ENCODE measurements around the gene RXFP1.

RXFP1 gene

DNA sequence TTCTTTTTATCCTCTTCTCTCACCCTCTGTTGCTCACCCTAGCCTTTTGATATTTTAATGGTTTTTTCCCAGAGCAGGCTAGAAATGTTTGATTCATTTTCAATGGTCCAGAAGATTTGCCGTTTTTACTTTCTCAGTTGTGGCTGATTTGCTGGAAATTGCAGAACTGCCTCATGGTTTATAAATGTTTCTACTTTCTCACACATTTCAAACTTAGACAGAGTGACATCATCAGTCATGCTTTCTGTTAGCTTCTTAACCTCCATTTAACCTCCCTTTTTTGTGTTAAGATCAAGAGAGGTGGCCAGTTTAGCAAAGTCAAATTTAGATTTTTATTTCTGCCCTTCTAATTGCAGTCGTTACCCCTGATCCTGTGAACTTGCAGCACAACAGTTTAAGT lies 8.7 kb downstream of the RXFP1 start:
- H3K36me3 ChIP-seq (ENCODE audit: control insufficient read depth, insufficient read depth, low read length): no peaks in the 10 kb centered on the region
- no peaks in the 10 kb centered on the region for H3K27me3 ChIP-seq (ENCODE audit: control insufficient read depth, insufficient read depth, low read length)
- no peak overlapping the region for H3K4me3 ChIP-seq (ENCODE audit: low read length)
- H3K4me1 ChIP-seq (ENCODE audit: control insufficient read depth, insufficient read depth, low read length): no peaks in the 10 kb centered on the region
- H3K27ac ChIP-seq (ENCODE audit: low read depth, low read length): no peak overlapping the region
- H3K9ac ChIP-seq (ENCODE audit: low read length): no peak overlapping the region

DNA sequence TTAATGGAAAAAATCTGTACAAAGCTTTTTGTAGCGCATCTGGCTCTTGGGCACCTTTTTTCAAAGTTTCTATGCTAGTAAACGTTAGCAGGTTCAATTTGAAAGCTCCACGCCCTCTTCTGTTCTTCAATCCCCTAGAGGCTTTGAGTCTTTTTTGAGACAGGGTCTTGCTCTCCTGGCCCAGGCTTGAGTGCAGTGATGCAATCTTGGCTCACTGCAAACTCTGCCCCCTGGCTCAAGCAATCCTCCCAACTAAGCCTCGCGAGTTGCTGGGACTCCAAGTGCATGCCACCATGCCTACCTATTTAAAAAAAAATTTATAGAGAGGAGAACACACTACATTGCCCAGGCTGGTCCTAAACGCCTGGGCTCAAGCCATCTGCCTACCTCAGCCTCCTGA lies 9.2 kb downstream of the RXFP1 start:
- Histone ChIP-seq H3K9ac (ENCODE audit: low read length) (no peak overlapping the region), H3K27ac (ENCODE audit: low read depth, low read length) (no peak overlapping the region), H3K36me3 (ENCODE audit: control insufficient read depth, insufficient read depth, low read length) (no peaks in the 10 kb centered on the region), H3K4me3 (ENCODE audit: low read length) (no peak overlapping the region), H3K4me1 (ENCODE audit: control insufficient read depth, insufficient read depth, low read length) (no peaks in the 10 kb centered on the region), H3K27me3 (ENCODE audit: control insufficient read depth, insufficient read depth, low read length) (no peaks in the 10 kb centered on the region)

DNA sequence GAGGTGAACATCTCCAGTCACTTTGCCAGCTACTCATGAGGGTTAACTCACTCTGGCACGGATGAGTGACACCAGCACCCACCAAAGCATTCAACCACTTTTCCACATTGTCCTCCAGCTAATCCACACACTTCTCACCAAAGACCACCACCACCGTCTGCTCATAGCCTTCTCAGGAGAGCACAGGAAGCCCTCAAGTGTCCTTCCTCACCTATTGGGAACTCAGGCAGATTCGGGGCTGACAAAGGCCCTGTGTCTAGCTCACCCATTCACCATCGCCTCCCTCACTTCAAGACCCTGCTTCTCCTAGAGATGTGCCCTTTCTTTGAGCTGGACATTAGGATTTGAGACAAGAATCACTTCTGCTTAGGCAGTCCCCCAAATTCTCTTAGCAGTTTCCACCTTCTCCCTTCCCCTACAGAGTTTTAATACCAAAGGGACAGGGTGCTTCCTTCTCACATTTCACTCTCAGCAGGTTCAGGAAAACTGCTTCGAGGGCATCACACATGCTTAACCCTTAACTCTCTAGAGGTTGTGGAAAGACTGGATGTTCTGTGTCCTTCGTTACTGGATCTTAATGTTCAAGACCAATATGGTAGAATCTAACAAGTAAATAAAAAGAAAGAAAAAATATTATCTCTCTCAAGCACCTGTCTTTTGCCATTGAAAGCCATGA lies 11.0 kb downstream of the RXFP1 start:
- no peaks in the 10 kb centered on the region for H3K36me3 ChIP-seq (ENCODE audit: control insufficient read depth, insufficient read depth, low read length)
- H3K4me1 ChIP-seq (ENCODE audit: control insufficient read depth, insufficient read depth, low read length): no peaks in the 10 kb centered on the region
- H3K9ac ChIP-seq (ENCODE audit: low read length): no peak overlapping the region
- no peaks in the 10 kb centered on the region for H3K27me3 ChIP-seq (ENCODE audit: control insufficient read depth, insufficient read depth, low read length)
- no peak overlapping the region for H3K4me3 ChIP-seq (ENCODE audit: low read length)
- H3K27ac ChIP-seq (ENCODE audit: low read depth, low read length): no peak overlapping the region

DNA sequence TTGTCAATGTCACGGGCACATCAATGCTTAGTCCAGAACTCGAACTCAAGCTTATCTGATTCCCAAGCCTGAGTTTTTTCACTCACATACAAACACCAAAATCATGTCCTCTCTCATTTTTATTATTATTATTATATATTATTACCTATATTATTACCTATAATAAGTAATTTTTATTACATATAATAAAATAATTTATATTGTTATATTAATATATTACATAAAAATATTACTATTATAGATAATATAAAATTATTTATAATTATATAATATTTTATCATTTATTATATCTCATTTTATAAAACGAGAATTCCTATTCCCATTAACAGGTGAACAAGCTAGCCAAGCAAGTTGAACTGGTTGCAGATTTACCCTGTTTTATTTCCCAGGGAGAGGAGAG lies 13.0 kb downstream of the RXFP1 start:
- Histone ChIP-seq H3K9ac (ENCODE audit: low read length) (no peak overlapping the region), H3K27ac (ENCODE audit: low read depth, low read length) (no peak overlapping the region), H3K4me3 (ENCODE audit: low read length) (no peak overlapping the region), H3K4me1 (ENCODE audit: control insufficient read depth, insufficient read depth, low read length) (no peaks in the 10 kb centered on the region), H3K36me3 (ENCODE audit: control insufficient read depth, insufficient read depth, low read length) (no peaks in the 10 kb centered on the region), H3K27me3 (ENCODE audit: control insufficient read depth, insufficient read depth, low read length) (no peaks in the 10 kb centered on the region)

- H3K36me3 ChIP-seq (ENCODE audit: control insufficient read depth, insufficient read depth, low read length): no peaks in the 10 kb centered on the region
- H3K9ac ChIP-seq (ENCODE audit: low read length): no peak overlapping the region
- no peaks in the 10 kb centered on the region for H3K4me1 ChIP-seq (ENCODE audit: control insufficient read depth, insufficient read depth, low read length)
- H3K4me3 ChIP-seq (ENCODE audit: low read length): no peak overlapping the region
- H3K27me3 ChIP-seq (ENCODE audit: control insufficient read depth, insufficient read depth, low read length): no peaks in the 10 kb centered on the region
- no peak overlapping the region for H3K27ac ChIP-seq (ENCODE audit: low read depth, low read length)
Observed at GRCh38 chr4:158535130-158535614, 13.5 kb downstream of the RXFP1 start.

DNA sequence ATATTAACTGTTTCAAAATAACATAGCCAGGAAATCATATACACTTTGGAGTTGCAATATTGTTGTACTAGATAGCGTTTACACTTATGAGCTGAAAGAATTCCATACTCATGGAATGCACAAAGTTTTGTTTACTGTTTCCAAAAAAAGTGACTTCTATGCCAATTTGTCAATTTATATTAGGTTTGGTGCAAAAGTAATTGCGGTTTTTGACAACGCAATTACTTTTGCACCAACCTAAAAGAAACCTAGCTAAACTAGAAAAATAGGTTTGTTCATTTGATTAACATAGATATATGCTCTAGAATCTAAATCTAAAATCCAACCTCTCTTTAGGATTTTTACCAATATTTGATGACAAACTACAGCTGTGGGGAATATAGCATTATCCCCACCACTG lies 15.2 kb downstream of the RXFP1 start:
- no peak overlapping the region for H3K4me3 ChIP-seq (ENCODE audit: low read length)
- H3K9ac ChIP-seq (ENCODE audit: low read length): no peak overlapping the region
- no peaks in the 10 kb centered on the region for H3K27me3 ChIP-seq (ENCODE audit: control insufficient read depth, insufficient read depth, low read length)
- no peaks in the 10 kb centered on the region for H3K4me1 ChIP-seq (ENCODE audit: control insufficient read depth, insufficient read depth, low read length)
- no peak overlapping the region for H3K27ac ChIP-seq (ENCODE audit: low read depth, low read length)
- H3K36me3 ChIP-seq (ENCODE audit: control insufficient read depth, insufficient read depth, low read length): no peaks in the 10 kb centered on the region

- Histone ChIP-seq H3K27me3 (ENCODE audit: control insufficient read depth, insufficient read depth, low read length) (no peaks in the 10 kb centered on the region), H3K4me3 (ENCODE audit: low read length) (no peak overlapping the region), H3K27ac (ENCODE audit: low read depth, low read length) (no peak overlapping the region), H3K36me3 (ENCODE audit: control insufficient read depth, insufficient read depth, low read length) (no peaks in the 10 kb centered on the region), H3K9ac (ENCODE audit: low read length) (no peak overlapping the region), H3K4me1 (ENCODE audit: control insufficient read depth, insufficient read depth, low read length) (no peaks in the 10 kb centered on the region)
Observed at GRCh38 chr4:158538176-158538575, 16.5 kb downstream of the RXFP1 start.

DNA sequence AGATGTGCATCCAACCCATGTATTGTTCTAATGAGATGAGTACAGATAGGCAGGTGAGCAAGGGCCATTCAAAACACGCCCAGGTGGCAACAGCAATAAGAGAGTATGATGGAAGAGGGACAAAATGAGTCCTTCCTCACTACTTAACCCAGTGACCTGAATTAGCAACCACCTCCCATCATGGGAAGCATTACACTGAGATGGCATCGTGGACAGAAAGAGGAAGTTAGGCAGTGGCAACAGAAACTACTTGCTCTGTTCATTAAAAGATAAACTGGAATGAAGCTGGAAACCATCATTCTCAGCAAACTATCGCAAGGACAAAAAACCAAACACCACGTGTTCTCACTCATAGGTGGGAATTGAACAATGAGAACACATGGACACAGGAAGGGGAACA lies 17.2 kb downstream of the RXFP1 start:
- H3K27ac ChIP-seq (ENCODE audit: low read depth, low read length): no peak overlapping the region
- no peaks in the 10 kb centered on the region for H3K36me3 ChIP-seq (ENCODE audit: control insufficient read depth, insufficient read depth, low read length)
- no peaks in the 10 kb centered on the region for H3K27me3 ChIP-seq (ENCODE audit: control insufficient read depth, insufficient read depth, low read length)
- no peak overlapping the region for H3K9ac ChIP-seq (ENCODE audit: low read length)
- H3K4me3 ChIP-seq (ENCODE audit: low read length): no peak overlapping the region
- H3K4me1 ChIP-seq (ENCODE audit: control insufficient read depth, insufficient read depth, low read length): no peaks in the 10 kb centered on the region

DNA sequence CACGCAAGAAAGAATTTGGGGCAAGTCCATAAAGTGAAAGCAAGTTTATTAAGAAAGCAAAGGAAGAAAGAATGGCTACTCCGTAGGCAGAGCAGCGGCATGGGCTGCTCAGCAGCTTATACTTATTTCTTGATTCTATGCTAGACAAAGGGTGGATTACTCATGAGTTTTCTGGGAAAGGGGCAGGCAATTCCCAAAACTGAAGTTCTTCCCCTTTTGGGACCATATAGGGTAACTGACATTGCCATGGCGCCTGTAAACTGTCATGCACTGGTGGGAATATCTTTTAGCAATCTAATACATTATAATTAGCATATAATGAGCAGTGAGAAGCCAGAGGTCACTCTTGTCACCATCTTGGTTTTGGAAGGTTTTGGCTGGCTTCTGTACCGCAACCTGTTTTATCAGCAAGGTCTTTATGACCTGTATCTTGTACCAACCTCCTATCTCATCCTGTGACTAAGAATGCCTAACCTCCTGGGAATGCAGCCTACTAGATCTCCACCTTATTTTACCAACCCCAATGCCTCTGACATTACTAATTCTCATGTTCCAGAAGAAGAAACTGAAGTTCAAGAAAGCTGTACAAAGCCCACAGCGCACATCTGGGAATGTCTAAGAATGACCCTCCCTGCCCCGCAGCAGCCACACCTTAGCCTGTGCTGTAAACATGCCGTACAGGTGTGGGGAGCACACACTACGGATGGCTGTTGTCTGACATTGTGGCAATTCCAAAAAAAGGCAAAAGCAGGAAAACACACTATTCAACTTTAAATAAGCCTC lies 18.6 kb downstream of the RXFP1 start:
- Histone ChIP-seq H3K4me3 (ENCODE audit: low read length) (no peak overlapping the region), H3K36me3 (ENCODE audit: control insufficient read depth, insufficient read depth, low read length) (no peaks in the 10 kb centered on the region), H3K4me1 (ENCODE audit: control insufficient read depth, insufficient read depth, low read length) (no peaks in the 10 kb centered on the region), H3K27ac (ENCODE audit: low read depth, low read length) (no peak overlapping the region), H3K9ac (ENCODE audit: low read length) (no peak overlapping the region), H3K27me3 (ENCODE audit: control insufficient read depth, insufficient read depth, low read length) (no peaks in the 10 kb centered on the region)

DNA sequence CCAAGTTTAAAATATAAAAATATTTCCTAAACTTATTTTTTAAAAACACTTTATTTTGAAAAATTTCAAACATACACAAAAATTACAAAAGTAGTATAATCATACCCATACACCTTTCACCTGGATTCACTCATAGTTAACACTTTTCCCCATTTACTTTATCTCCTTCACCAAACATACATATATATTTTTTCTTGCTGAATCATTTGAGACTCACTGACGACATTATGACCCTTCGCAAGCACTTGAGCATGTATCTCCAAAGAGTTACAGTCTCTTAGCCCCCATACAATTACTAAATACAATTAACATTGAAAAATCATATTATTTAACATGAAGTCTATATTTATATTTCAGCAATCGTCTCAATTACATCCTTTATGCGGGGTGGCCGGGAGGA lies 19.8 kb downstream of the RXFP1 start:
- H3K27ac ChIP-seq (ENCODE audit: low read depth, low read length): no peak overlapping the region
- no peak overlapping the region for H3K4me3 ChIP-seq (ENCODE audit: low read length)

DNA sequence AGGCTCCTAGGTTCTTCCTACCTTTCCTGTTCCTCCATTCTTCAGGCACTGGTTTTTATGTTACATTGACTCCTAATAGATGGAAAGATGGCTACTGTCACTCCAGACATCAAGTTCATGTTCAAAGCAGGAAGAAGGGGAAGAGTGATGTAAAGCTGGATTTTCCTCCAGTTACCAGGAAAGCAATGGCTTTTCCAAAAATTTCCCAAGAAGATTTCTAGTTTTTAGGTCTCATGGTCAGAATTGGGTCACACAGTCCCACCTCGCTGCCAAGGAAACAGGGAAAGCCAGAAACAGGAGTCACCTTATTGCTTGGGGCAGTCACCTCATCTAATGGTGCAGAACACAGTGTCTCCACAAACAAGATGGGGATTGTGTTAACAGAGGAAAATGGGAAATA lies 21.5 kb downstream of the RXFP1 start:
- no peaks in the 10 kb centered on the region for H3K27me3 ChIP-seq (ENCODE audit: control insufficient read depth, insufficient read depth, low read length)
- no peak overlapping the region for H3K4me3 ChIP-seq (ENCODE audit: low read length)
- H3K4me1 ChIP-seq (ENCODE audit: control insufficient read depth, insufficient read depth, low read length): no peaks in the 10 kb centered on the region
- H3K27ac ChIP-seq (ENCODE audit: low read depth, low read length): no peak overlapping the region
- H3K36me3 ChIP-seq (ENCODE audit: control insufficient read depth, insufficient read depth, low read length): no peaks in the 10 kb centered on the region
- H3K9ac ChIP-seq (ENCODE audit: low read length): no peak overlapping the region

More for the DNA sequence above, 19.8 kb downstream of the RXFP1 start:
- no peak overlapping the region for H3K9ac ChIP-seq (ENCODE audit: low read length)
- no peaks in the 10 kb centered on the region for H3K4me1 ChIP-seq (ENCODE audit: control insufficient read depth, insufficient read depth, low read length)
- H3K36me3 ChIP-seq (ENCODE audit: control insufficient read depth, insufficient read depth, low read length): no peaks in the 10 kb centered on the region
- H3K27me3 ChIP-seq (ENCODE audit: control insufficient read depth, insufficient read depth, low read length): no peaks in the 10 kb centered on the region

GRCh38 chr4:158544141-158544540 lies 22.5 kb downstream of the RXFP1 start:
- no peak overlapping the region for H3K27ac ChIP-seq (ENCODE audit: low read depth, low read length)
- H3K4me3 ChIP-seq (ENCODE audit: low read length): no peak overlapping the region
- H3K36me3 ChIP-seq (ENCODE audit: control insufficient read depth, insufficient read depth, low read length): no peaks in the 10 kb centered on the region
- no peaks in the 10 kb centered on the region for H3K4me1 ChIP-seq (ENCODE audit: control insufficient read depth, insufficient read depth, low read length)
- no peak overlapping the region for H3K9ac ChIP-seq (ENCODE audit: low read length)
- no peaks in the 10 kb centered on the region for H3K27me3 ChIP-seq (ENCODE audit: control insufficient read depth, insufficient read depth, low read length)

DNA sequence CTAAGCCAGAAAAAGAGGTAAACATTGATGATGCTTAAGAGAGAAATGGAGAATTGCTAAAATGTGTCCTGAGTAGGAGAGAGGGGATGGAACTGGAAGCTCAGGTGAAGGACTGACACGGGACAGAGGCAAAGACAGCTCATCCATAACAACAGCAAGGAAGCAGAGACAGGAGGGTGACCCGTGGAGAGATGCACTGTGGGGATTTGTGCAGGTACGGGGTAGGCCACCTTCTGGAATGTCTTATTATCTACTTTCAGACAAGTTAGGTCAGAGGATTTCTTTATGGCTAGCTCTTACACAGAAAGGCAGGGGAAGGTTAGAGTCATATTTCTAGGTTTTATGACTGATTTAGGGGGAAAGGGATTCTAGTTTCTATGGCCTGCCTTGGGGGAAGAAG lies 31.7 kb downstream of the RXFP1 start:
- Histone ChIP-seq H3K27ac (ENCODE audit: low read depth, low read length) (no peak overlapping the region), H3K9ac (ENCODE audit: low read length) (no peak overlapping the region), H3K4me3 (ENCODE audit: low read length) (no peak overlapping the region), H3K27me3 (ENCODE audit: control insufficient read depth, insufficient read depth, low read length) (no peaks in the 10 kb centered on the region), H3K36me3 (ENCODE audit: control insufficient read depth, insufficient read depth, low read length) (no peaks in the 10 kb centered on the region), H3K4me1 (ENCODE audit: control insufficient read depth, insufficient read depth, low read length) (no peaks in the 10 kb centered on the region)
